Nephron (organoid): Measurements from ENCODE around the gene C15orf39.

Experiments used
- H3K27ac Mint-ChIP-seq, 3 experiments: 2 replicates each; pipeline ENCODE4 v1.8.0; 2020; ENCODE audit warnings: mixed read lengths in 3 of 3, mild to moderate bottlenecking in 2 of 3, moderate library complexity in 1 of 3
- H3K27me3 Mint-ChIP-seq: 2 replicates; pipeline ENCODE4 v1.8.0; 2021; ENCODE audit warnings: low read depth, mild to moderate bottlenecking, moderate library complexity, mixed read lengths
- H3K36me3 Mint-ChIP-seq: 2 replicates; pipeline ENCODE4 v1.8.0; 2020; ENCODE audit warnings: low read depth, mixed read lengths
- H3K4me1 Mint-ChIP-seq: 2 replicates; pipeline ENCODE4 v1.8.0; 2020; ENCODE audit warnings: mixed read lengths
- H3K4me3 Mint-ChIP-seq, 3 experiments: 2 replicates each; pipeline ENCODE4 v1.8.0; 2020; ENCODE audit warnings: mild to moderate bottlenecking in 3 of 3, mixed read lengths in 3 of 3, moderate library complexity in 2 of 3
- H3K9me3 Mint-ChIP-seq: 2 replicates; pipeline ENCODE4 v1.8.0; 2020; ENCODE audit warnings: mixed read lengths
- TF ChIP-seq, protein P1 (sequence below), 3 experiments: fragments of 200-600 bp; sonication (generic); IDR thresholded peaks; one replicate each; pipeline ENCODE4 v1.5.0; 2021; ENCODE audit warnings: antibody characterized with exemption in 3 of 3; ENCODE audit not compliant: unreplicated experiment in 3 of 3

Gene C15orf39

DNA sequence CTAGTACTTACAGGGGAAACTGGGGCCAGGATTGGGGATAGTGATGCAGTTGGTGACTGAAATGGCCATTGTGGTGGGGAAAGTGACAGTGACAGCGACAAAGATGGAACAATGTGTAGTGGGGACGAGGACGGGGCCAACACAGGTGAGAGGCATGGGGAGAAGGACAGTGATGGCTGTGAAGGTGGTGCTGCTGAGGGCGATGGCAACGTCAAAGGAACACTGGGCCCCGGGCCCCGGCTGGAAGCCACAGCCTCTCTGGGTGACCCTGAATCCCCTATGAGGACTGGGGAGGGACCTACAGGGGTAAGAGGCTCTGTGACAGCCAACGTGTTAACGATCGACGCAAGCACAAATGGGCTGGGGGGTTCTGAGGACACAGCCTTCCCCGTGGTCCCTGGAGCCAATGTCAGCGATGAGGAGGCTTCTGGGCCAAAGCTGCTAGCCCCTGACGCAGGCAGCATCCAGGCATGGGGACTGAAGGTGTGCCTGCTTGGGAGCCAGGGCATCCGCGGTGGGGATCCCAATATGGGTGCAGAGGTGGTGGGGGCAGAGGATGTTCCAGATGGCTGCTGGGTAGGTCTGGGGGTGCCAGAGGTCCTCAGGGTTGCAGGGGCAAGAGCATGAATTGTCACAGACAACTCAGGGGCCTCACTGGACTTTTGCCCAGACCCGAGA, 31.3 kb downstream of the C15orf39 start:
- no peaks in the 10 kb centered on the region for H3K36me3 Mint-ChIP-seq
- no peaks in the 10 kb centered on the region for H3K4me1 Mint-ChIP-seq
- no peaks in the 10 kb centered on the region for H3K9me3 Mint-ChIP-seq
- no peak overlapping the region for H3K4me3 Mint-ChIP-seq
- TF ChIP-seq, protein P1, sequence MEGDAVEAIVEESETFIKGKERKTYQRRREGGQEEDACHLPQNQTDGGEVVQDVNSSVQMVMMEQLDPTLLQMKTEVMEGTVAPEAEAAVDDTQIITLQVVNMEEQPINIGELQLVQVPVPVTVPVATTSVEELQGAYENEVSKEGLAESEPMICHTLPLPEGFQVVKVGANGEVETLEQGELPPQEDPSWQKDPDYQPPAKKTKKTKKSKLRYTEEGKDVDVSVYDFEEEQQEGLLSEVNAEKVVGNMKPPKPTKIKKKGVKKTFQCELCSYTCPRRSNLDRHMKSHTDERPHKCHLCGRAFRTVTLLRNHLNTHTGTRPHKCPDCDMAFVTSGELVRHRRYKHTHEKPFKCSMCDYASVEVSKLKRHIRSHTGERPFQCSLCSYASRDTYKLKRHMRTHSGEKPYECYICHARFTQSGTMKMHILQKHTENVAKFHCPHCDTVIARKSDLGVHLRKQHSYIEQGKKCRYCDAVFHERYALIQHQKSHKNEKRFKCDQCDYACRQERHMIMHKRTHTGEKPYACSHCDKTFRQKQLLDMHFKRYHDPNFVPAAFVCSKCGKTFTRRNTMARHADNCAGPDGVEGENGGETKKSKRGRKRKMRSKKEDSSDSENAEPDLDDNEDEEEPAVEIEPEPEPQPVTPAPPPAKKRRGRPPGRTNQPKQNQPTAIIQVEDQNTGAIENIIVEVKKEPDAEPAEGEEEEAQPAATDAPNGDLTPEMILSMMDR (IDR thresholded peaks at IDR 0.05; ENCODE audit: unreplicated experiment in 3 of 3), result no peak
- H3K27ac Mint-ChIP-seq, result no peak overlapping the region
- H3K27me3 Mint-ChIP-seq, result no peaks in the 10 kb centered on the region

DNA sequence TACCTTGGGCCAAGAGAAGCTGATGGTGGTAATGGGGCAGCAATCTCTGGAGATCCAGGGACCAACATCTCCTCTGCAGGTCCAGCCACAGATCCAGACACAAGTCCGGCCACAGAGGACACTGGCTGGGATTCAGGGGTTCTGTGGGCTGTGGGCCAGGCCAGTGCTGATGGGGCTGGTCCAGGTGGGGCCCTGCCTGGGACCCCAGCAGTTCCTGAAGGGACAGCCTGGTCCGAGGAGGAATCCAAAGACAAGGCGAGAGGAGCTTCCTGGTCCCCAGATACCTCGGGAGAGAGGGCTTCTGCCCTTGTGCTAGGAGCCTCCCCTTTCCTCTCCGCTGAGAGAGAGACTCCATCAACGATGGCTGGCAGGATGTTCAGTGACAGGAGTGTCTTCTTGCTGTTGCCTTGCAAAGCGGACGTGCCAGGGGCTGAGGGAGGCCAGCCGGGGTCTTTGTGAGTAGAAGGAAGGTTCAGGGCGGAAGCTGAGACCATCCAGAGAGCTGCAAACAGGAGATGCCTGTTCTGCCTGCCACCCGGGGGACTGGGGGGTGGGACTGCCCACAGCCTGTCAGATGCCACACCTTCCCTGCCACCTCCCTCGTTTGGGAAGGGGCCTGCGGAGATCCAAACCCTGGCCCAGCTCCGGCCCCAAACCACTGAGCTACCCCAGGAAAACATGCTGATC, 32.0 kb downstream of the C15orf39 start:
- Mint-ChIP-seq H3K27ac (no peak overlapping the region), H3K4me3 (no peak overlapping the region), H3K9me3 (no peaks in the 10 kb centered on the region), H3K36me3 (no peaks in the 10 kb centered on the region), H3K4me1 (no peaks in the 10 kb centered on the region), H3K27me3 (peaks cover 4% of the 10 kb centered on the region)
- TF ChIP-seq, protein P1 (IDR thresholded peaks at IDR 0.05; ENCODE audit: unreplicated experiment in 3 of 3), result no peak

GRCh38 chr15:75234191-75234810, 32.6 kb downstream of the C15orf39 start:
- TF ChIP-seq, protein P1 (IDR thresholded peaks at IDR 0.05; ENCODE audit: unreplicated experiment in 3 of 3), result no peak
- Mint-ChIP-seq H3K27ac (no peak overlapping the region), H3K4me3 (no peak overlapping the region), H3K36me3 (no peaks in the 10 kb centered on the region), H3K27me3 (peaks cover 10% of the 10 kb centered on the region), H3K9me3 (no peaks in the 10 kb centered on the region), H3K4me1 (no peaks in the 10 kb centered on the region)

- Mint-ChIP-seq H3K36me3 (no peaks in the 10 kb centered on the region), H3K27ac (no peak overlapping the region), H3K4me3 (no peak overlapping the region), H3K4me1 (no peaks in the 10 kb centered on the region), H3K27me3 (peaks cover 14% of the 10 kb centered on the region), H3K9me3 (no peaks in the 10 kb centered on the region)
- TF ChIP-seq, protein P1 (IDR thresholded peaks at IDR 0.05; ENCODE audit: unreplicated experiment in 3 of 3), result no peak
These were observed 33.5 kb downstream of the C15orf39 start for GRCh38 chr15:75235051-75235673.

- TF ChIP-seq, protein P1 (IDR thresholded peaks at IDR 0.05; ENCODE audit: unreplicated experiment in 3 of 3), result no peak
- Mint-ChIP-seq H3K9me3 (no peaks in the 10 kb centered on the region), H3K36me3 (no peaks in the 10 kb centered on the region), H3K27ac (no peak overlapping the region), H3K4me1 (no peaks in the 10 kb centered on the region), H3K4me3 (no peak overlapping the region), H3K27me3 (peaks cover 19% of the 10 kb centered on the region)
These were observed 34.4 kb downstream of the C15orf39 start for GRCh38 chr15:75235760-75236729.
